Effector CD8-positive, alpha-beta T cell (primary cell): Measurements from ENCODE around the gene CCDC6.

ENCODE experiments used
- DNase-seq: peaks from one replicate; lab custom pipeline; 2025; lab: John Stamatoyannopoulos, UW

The CCDC6 gene

GRCh38 chr10:59851864-59852263 is 54.5 kb downstream of the CCDC6 start:
- DNase-seq = no peak

- no peak for DNase-seq
Measured at GRCh38 chr10:59847888-59848287, 58.5 kb downstream of the CCDC6 start.

GRCh38 chr10:59847326-59847725 is 59.0 kb downstream of the CCDC6 start:
- DNase-seq = no peak

GRCh38 chr10:59844436-59844835 is 61.9 kb downstream of the CCDC6 start:
- DNase-seq = no peak

- DNase-seq = no peak
Measured at GRCh38 chr10:59843748-59844147, 62.6 kb downstream of the CCDC6 start.

- no peak for DNase-seq
Measured at GRCh38 chr10:59839576-59839975, 66.8 kb downstream of the CCDC6 start.

- DNase-seq = no peak
Measured at GRCh38 chr10:59838085-59838789, 68.1 kb downstream of the CCDC6 start.

- DNase-seq = no peak
Measured at GRCh38 chr10:59833810-59834209, 72.5 kb downstream of the CCDC6 start.

GRCh38 chr10:59832506-59832905 is 73.8 kb downstream of the CCDC6 start:
- no peak for DNase-seq

GRCh38 chr10:59831658-59832503 is 74.5 kb downstream of the CCDC6 start:
- DNase-seq = no peak

GRCh38 chr10:59830601-59831259 is 75.6 kb downstream of the CCDC6 start:
- DNase-seq = no peak

- DNase-seq = no peak
Measured at GRCh38 chr10:59829601-59830000, 76.8 kb downstream of the CCDC6 start.

- DNase-seq = no peak
Measured at GRCh38 chr10:59829024-59829423, 77.3 kb downstream of the CCDC6 start.

- no peak for DNase-seq
Measured at GRCh38 chr10:59825932-59826331, 80.4 kb downstream of the CCDC6 start.

- no peak for DNase-seq
Measured at GRCh38 chr10:59823751-59824150, 82.6 kb downstream of the CCDC6 start.

GRCh38 chr10:59823111-59823510 is 83.2 kb downstream of the CCDC6 start:
- DNase-seq = no peak

GRCh38 chr10:59820471-59820870 is 85.9 kb downstream of the CCDC6 start:
- DNase-seq = no peak

GRCh38 chr10:59819683-59820082 is 86.7 kb downstream of the CCDC6 start:
- no peak for DNase-seq

- no peak for DNase-seq
Measured at GRCh38 chr10:59819265-59819664, 87.1 kb downstream of the CCDC6 start.

- DNase-seq = no peak
Measured at GRCh38 chr10:59817773-59818172, 88.6 kb downstream of the CCDC6 start.

- no peak for DNase-seq
Measured at GRCh38 chr10:59814878-59815277, 91.5 kb downstream of the CCDC6 start.

GRCh38 chr10:59812519-59813122 is 93.7 kb downstream of the CCDC6 start:
- no peak for DNase-seq

GRCh38 chr10:59809644-59809974 is 96.7 kb downstream of the CCDC6 start:
- no peak for DNase-seq
